Activated CD8-positive, alpha-beta memory T cell treated with anti-CD3 and anti-CD28 coated beads, Interleukin-2, amount 50 U/mL, for 24 hours (primary cell): ENCODE measurements around the gene MIPOL1.

Experiments
- DNase-seq: peaks from one replicate; pipeline ENCODE4 v3.0.0-alpha.2; 2020; ENCODE audit errors: extremely low read depth

The MIPOL1 gene

DNA sequence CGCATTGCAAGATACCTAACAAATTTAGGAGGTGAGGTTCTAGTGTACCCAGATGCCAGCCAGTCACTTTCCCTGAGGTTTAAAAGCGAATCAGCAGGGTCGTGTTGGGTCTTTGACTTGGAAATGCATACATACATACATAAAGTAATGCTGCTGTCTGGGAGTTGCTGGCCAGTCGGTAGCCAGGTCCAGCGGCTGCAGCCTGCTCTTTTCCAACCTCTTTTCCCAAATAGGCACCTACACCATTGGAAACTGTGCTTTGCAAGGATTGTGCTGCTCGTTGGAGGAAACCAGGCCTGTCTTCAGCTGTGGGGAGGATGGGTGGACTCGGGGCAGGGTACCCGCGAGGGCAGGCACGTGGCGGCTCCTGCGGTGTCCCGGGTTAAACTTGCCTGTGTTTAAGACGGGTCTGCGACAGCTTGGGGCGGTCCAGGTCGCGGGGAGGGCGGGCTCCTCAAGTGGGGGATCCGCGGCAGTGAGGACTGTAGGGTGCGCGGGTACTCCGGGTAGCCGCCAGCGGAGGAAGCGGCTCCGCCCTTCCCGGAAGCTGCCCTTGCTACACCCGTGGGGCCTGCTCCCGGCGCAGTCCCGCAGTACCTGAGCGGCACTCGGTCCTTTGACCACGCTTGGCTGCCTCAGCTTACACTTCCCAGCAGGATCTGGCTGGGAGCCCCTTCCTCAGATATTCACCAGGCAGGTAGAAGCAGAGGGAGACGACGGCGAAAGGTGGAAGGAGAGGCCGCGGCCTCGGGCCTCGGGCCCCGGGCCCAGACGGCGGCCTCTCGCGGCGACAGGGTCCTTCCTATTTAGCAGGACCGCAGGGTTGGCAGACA lies 400.4 kb downstream of the MIPOL1 start:
- no peak for DNase-seq

DNA sequence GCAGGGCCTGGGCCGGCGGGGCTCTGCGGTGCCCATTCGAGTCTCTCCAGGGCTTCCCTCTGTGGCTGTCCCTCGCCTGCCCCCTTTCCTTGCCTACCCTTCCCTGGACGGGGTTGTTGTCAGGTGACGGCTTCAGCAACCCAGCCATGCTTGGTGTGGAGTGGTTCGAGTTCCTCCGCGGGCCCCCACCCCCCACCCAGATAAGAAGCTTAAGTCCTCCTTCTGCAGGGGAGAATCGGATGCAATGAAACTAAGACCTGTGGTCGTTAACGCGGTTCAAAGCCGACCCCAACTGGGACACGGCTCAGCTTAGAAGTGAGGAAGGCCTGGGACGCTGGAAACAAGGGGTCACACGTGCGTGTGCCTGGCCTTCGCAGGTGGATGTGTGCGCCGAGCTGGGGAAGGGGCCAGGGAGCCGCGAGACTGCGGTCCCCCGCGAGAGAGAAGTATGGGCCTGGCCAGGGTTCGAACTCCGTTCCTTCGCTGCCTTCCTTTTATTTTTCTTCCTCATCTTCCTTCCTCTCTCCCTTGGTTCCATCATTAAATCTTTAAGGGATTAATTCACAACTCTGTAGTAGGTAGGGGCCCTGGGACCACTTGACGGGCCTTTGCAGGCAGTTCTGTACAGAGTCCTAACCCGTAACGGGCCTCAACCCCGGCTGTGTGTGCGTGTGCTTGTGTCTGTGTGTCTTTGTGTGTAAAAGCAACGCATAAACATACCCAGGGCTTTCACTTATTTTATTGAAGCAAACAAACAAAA lies 401.2 kb downstream of the MIPOL1 start:
- DNase-seq, result no peak

DNA sequence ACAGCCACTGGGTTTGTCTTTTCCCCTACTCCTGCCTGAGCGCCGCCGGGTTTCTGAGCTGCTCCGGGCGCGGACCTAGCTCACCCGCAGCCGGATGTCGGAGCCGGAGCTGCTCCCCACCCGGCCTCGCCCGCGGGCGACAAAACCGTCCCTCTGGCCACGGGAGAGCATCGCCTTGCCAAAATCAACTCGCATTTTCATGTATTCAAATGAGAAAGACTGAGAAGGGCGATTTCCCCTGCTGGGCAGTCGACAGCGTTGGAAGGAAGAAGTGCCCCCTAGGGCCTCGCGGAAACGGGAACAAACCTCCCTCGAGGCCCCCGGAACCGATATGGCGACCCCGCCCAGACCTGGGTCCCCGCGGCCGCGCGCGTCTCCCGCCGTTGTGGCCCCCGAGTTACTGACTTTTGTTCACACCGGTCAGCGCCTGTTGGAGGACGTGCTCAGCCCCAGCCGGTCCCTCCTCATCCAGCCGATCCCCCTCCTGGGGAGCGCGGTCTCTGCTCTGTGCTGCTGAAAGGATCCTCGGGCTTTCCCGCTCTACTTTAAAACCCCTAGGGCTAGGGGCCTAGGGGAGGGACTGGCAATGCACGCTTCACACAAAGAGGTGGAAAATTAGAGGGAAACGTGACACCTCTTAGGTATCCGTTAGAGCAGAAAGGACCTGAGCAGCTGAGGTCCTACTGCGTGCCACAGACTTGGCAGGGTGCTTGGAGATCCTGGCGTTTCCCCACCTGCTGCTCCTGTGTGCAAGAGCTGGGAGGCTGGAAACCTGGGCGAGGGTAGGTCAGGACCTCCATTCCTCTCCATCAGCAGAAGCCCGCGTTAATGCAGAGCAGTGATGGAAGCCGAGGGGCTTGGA lies 402.0 kb downstream of the MIPOL1 start:
- DNase-seq, result no peak

DNA sequence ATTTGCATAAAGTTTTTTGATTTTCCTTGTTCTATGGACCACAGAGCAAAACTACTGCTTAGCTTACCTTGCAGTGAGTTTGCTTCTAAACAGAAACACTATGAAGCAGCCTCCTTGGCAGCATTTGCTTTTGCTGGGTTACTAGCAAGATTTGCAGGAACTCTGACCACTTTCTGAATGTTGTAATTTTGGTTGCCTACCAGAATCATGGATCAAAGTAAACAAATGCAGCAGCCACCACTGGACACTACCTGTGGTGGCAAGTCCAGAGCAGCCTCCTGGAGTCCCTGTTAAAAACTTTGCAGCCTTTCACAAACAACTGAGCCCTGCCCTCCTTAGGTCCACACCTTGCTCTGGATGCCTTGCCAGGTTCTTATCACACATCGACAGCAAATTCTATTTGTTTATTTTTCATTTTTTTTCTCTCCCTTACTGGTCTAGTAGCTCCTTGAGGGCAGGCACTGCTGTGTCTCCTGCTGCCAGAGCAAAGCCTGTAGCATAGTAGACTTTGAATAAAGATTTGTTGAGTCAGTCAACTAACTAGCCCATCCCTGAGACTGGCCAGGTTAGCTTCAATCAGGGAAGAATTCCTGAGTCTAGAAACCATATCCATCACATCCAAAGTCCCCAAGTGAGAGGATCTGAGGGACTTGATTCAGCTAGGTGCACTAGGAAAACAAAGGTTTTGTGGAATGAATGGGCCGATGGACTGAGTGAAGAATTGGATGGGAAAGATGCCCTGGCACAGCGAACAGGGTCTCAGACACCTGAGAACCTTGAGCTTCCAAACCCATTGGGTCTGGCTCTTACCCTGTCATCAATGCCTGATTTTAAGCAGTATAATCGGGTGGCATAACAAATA lies 403.4 kb downstream of the MIPOL1 start:
- no peak for DNase-seq

DNA sequence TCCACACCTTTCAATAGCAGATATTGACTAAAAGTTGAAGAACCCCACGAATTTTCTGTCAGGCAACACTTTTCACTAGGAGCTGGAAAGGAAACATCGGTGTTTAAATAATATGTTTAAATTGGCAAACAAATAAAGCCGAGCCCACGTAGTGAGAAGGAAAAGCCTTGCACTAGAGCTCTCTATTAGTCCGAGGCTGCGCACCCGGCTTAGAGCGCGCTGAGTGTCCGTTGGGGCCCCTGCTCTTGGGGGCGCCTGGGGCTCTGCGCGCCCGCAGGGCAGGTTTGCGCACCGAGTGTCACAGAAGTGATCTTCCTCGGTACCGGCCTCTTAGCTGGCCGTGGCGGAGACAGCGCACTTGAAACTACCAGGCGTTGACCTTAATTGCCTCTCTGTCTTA lies 404.1 kb downstream of the MIPOL1 start:
- no peak for DNase-seq
